Astrocyte of the spinal cord (primary cell): Measurements from ENCODE around the gene LRGUK.
A peak's percentile ranks its signal among the peaks of the same experiment; 100 is the strongest.

Source experiments
- DNase-seq: peaks from one replicate; pipeline ENCODE4 v3.0.0; 2011; ENCODE audit warnings: low read depth, low spot score
- H3K4me3 ChIP-seq: 2 replicates; pipeline ENCODE4 v1.5.1; 2011; ENCODE audit warnings: low read depth, mild to moderate bottlenecking, low read length, moderate library complexity
- CTCF ChIP-seq: IDR thresholded peaks from 2 replicates; pipeline ENCODE4 v1.5.1; 2012; ENCODE audit warnings: low read depth, mild to moderate bottlenecking, low read length, inconsistent platforms
- in situ Hi-C: cut with HindIII; loops from 2 replicates; pipeline ENCODE4 v1.10.0; 2017; ENCODE audit warnings: low sequenced_read_pairs

The LRGUK gene

GRCh38 chr7:134248196-134248595 lies 121.1 kb downstream of the LRGUK start:
- H3K4me3 ChIP-seq: no peak overlapping the region
- no peak for TF ChIP-seq CTCF
- in situ Hi-C loops: no loop called here
- no peak for DNase-seq

GRCh38 chr7:134254311-134254710 lies 127.2 kb downstream of the LRGUK start:
- H3K4me3 ChIP-seq: no peak overlapping the region
- peak; percentile 12 for TF ChIP-seq CTCF
- in situ Hi-C loops: no loop called here
- DNase-seq: peak; percentile 2

- in situ Hi-C loops: no loop called here
- no peak overlapping the region for H3K4me3 ChIP-seq
- DNase-seq: no peak
- TF ChIP-seq CTCF: no peak
Measured at GRCh38 chr7:134255814-134256213, 128.7 kb downstream of the LRGUK start.

GRCh38 chr7:134262322-134262721 lies 135.2 kb downstream of the LRGUK start:
- no peak for DNase-seq
- in situ Hi-C loops: no loop called here
- H3K4me3 ChIP-seq: no peak overlapping the region
- TF ChIP-seq CTCF: no peak

- TF ChIP-seq CTCF: no peak
- in situ Hi-C loops: no loop called here
- H3K4me3 ChIP-seq: no peak overlapping the region
- DNase-seq: no peak
Measured at GRCh38 chr7:134276951-134277350, 149.8 kb downstream of the LRGUK start.

GRCh38 chr7:134278502-134279153 lies 151.5 kb downstream of the LRGUK start:
- no peak for TF ChIP-seq CTCF
- in situ Hi-C loops: no loop called here
- DNase-seq: no peak
- no peak overlapping the region for H3K4me3 ChIP-seq

GRCh38 chr7:134279336-134279735 lies 152.2 kb downstream of the LRGUK start:
- no peak for TF ChIP-seq CTCF
- H3K4me3 ChIP-seq: no peak overlapping the region
- in situ Hi-C loops: no loop called here
- no peak for DNase-seq
